Endodermal cell (in vitro differentiated cells): ENCODE measurements around the gene KDM1A. TPM values are rescaled to one million over a fixed set of nuclear protein-coding genes. Genes with fewer than 3 reads are reported as not detected.

Experiments used
- DNase-seq: peaks from one replicate; pipeline ENCODE4 v3.0.0-alpha.2; 2017
- H3K27ac ChIP-seq: 2 replicates; pipeline ENCODE4 v1.5.1; 2013; ENCODE audit warnings: mild to moderate bottlenecking, low read depth, low read length, moderate library complexity
- H3K27me3 ChIP-seq: 2 replicates; pipeline ENCODE4 v1.6.1; 2013; ENCODE audit warnings: mild to moderate bottlenecking, low read length, moderate library complexity; ENCODE audit not compliant: insufficient read depth, control insufficient read depth, poor library complexity, severe bottlenecking
- H3K36me3 ChIP-seq: 2 replicates; pipeline ENCODE4 v1.7.0; 2013; ENCODE audit warnings: mild to moderate bottlenecking, low read length, moderate library complexity; ENCODE audit not compliant: control insufficient read depth, insufficient read depth
- H3K4me1 ChIP-seq: one replicate; pipeline ENCODE4 v1.7.0; 2013; ENCODE audit warnings: low read length; ENCODE audit not compliant: control insufficient read depth, insufficient read depth
- H3K4me3 ChIP-seq: 2 replicates; pipeline ENCODE4 v1.5.1; 2013; ENCODE audit warnings: mild to moderate bottlenecking, low read length, moderate library complexity
- H3K9ac ChIP-seq: 2 replicates; pipeline ENCODE4 v1.6.1; 2013; ENCODE audit warnings: mild to moderate bottlenecking, low read length, moderate library complexity; ENCODE audit not compliant: poor library complexity, severe bottlenecking; ENCODE audit errors: extremely low read depth
- H3K9me3 ChIP-seq: 2 replicates; pipeline ENCODE4 v1.6.1; 2013; ENCODE audit warnings: mild to moderate bottlenecking, low read length, moderate library complexity; ENCODE audit not compliant: control insufficient read depth
- H3K27ac Mint-ChIP-seq: 2 replicates; pipeline ENCODE4 v1.8.0; 2020; ENCODE audit warnings: mixed read lengths
- H3K27me3 Mint-ChIP-seq: 2 replicates; pipeline ENCODE4 v1.8.0; 2021; ENCODE audit warnings: mild to moderate bottlenecking, mixed read lengths; ENCODE audit not compliant: insufficient read depth
- H3K36me3 Mint-ChIP-seq: 2 replicates; pipeline ENCODE4 v1.8.0; 2020; ENCODE audit warnings: low read depth, mixed read lengths
- H3K4me1 Mint-ChIP-seq: 2 replicates; pipeline ENCODE4 v1.8.0; 2020; ENCODE audit warnings: mixed read lengths
- H3K4me3 Mint-ChIP-seq: 2 replicates; pipeline ENCODE4 v1.8.0; 2020; ENCODE audit warnings: mild to moderate bottlenecking, moderate library complexity, mixed read lengths
- H3K9me3 Mint-ChIP-seq: 2 replicates; pipeline ENCODE4 v1.8.0; 2020; ENCODE audit warnings: mild to moderate bottlenecking, mixed read lengths
- WGBS, 2 experiments: methylation state at CpG; one replicate each; pipeline versions ENCODE4 v1.1.5 to v1.1.7; 2013; ENCODE audit warnings: missing lambda C conversion rate in 2 of 2, mixed read lengths in 1 of 2; ENCODE audit not compliant: insufficient coverage in 1 of 2, insufficient read length in 1 of 2; 5-methylcytosine and 5-hydroxymethylcytosine counted together
- long read RNA-seq, 4 experiments: library from polyadenylated mRNA in 2 of 4; library from RNA in 1 of 4; library from capped mRNA in 1 of 4; stranded (forward) in 3 of 4; unstranded in 1 of 4; transcript quantifications; one replicate each; pipeline ENCODE4 v2.0.0, GENCODE V29; 2020 to 2021; ENCODE audit warnings: inconsistent platforms in 1 of 4
- polyA plus RNA-seq, 2 experiments: library from polyadenylated mRNA; stranded (reverse); fragments of 50-300 nt; gene quantifications; one replicate each; pipeline ENCODE4 v1.2.3, GENCODE V29; 2013
- total RNA-seq, 2 donors: library from RNA; stranded (reverse); fragmentation: NEBNext Ultra II Directional in 1 of 2; extraction: Animal tissue kit (Norgen Biotek cat#: 25700) in 1 of 2; gene quantifications; 2 replicates in 1 of 2; 3 replicates in 1 of 2; pipeline ENCODE4 v1.2.1, GENCODE V29; 2021
- TF ChIP-seq, protein P1 (sequence below): fragments of 200-600 bp; sonication (generic); conservative IDR thresholded peaks from 2 replicates; pipeline ENCODE4 v1.5.0; 2021; ENCODE audit warnings: antibody characterized with exemption, mild to moderate bottlenecking

KDM1A gene
- total RNA-seq, result 100 to 1,000 TPM; 153 to 204 TPM
- 217 TPM for polyA plus RNA-seq (2013, experiment 1 of 2)
- polyA plus RNA-seq (2013, experiment 2 of 2), result 214 TPM
- long read RNA-seq, experiment 1, transcript KDM1A-206 (1 exons, 2,810 nt), result minor isoform, 8 of 96 reads
- long read RNA-seq, experiment 1, transcript KDM1A-201 (19 exons, 3,033 nt), result major isoform, 21 of 96 reads
- long read RNA-seq, experiment 1, partial matches to known transcripts, result 36 of 96 reads
- long read RNA-seq, experiment 1, other reads (novel, unspliced or antisense), result 31 of 96 reads
- long read RNA-seq, experiment 2, transcript KDM1A-201 (19 exons, 3,033 nt), result major isoform, 395 of 836 reads
- long read RNA-seq, experiment 2, transcript KDM1A-203 (19 exons, 3,039 nt), result minor isoform, 7 of 836 reads
- long read RNA-seq, experiment 2, partial matches to known transcripts, result 43 of 836 reads
- long read RNA-seq, experiment 2, other reads (novel, unspliced or antisense), result 390 of 836 reads
- long read RNA-seq, experiment 3, partial matches to known transcripts, result 17 of 26 reads
- long read RNA-seq, experiment 3, other reads (novel, unspliced or antisense), result 5 of 26 reads
- long read RNA-seq, experiment 4, partial matches to known transcripts, result 62 of 65 reads
- long read RNA-seq, experiment 4, other reads (novel, unspliced or antisense), result 3 of 65 reads

DNA sequence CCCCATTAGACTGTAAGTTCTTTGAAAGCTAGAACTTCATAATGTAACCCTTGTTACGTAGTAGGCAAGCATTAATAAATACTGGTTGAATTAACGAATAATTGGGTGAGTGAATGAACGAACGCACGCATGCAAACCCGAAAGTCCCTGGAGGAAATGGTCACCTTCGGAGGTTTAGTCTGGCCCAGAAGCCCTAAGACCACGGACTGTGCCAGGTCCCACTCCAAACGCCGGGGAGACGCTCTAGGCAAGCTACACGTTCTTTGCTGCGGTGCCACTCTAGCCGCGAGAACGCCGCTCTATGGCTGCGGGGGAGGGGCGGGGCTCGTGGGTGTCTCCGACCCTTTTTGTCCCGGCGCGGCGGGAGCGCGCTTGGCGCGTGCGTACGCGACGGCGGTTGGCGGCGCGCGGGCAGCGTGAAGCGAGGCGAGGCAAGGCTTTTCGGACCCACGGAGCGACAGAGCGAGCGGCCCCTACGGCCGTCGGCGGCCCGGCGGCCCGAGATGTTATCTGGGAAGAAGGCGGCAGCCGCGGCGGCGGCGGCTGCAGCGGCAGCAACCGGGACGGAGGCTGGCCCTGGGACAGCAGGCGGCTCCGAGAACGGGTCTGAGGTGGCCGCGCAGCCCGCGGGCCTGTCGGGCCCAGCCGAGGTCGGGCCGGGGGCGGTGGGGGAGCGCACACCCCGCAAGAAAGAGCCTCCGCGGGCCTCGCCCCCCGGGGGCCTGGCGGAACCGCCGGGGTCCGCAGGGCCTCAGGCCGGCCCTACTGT is at the start of gene KDM1A:
KDM1A (plus strand) TSS at position 375 of the 769 bp plus-strand sequence; CDS start at position 504, 129 bp downstream.
- 1 to 5% methylated on average over 13 to 85 of the region's 85 CpGs for WGBS, 2 experiments
- Mint-ChIP-seq H3K9me3 (peaks cover 26% of the 10 kb centered on the region), H3K27ac (peak within 1 kb of the TSS; percentile 99), H3K4me1 (peaks cover 2% of the 10 kb centered on the region), H3K4me3 (peak within 1 kb of the TSS; percentile 92), H3K27me3 (no peaks in the 10 kb centered on the region), H3K36me3 (peaks cover 20% of the 10 kb centered on the region)
- H3K4me1 ChIP-seq, result no peaks in the 10 kb centered on the region
- H3K9ac ChIP-seq, result peak within 1 kb of the TSS; percentile 97
- H3K27me3 ChIP-seq, result no peaks in the 10 kb centered on the region
- TF ChIP-seq, protein P1, sequence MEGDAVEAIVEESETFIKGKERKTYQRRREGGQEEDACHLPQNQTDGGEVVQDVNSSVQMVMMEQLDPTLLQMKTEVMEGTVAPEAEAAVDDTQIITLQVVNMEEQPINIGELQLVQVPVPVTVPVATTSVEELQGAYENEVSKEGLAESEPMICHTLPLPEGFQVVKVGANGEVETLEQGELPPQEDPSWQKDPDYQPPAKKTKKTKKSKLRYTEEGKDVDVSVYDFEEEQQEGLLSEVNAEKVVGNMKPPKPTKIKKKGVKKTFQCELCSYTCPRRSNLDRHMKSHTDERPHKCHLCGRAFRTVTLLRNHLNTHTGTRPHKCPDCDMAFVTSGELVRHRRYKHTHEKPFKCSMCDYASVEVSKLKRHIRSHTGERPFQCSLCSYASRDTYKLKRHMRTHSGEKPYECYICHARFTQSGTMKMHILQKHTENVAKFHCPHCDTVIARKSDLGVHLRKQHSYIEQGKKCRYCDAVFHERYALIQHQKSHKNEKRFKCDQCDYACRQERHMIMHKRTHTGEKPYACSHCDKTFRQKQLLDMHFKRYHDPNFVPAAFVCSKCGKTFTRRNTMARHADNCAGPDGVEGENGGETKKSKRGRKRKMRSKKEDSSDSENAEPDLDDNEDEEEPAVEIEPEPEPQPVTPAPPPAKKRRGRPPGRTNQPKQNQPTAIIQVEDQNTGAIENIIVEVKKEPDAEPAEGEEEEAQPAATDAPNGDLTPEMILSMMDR, result peak; percentile 49
- peaks cover 6% of the 10 kb centered on the region for H3K36me3 ChIP-seq
- H3K4me3 ChIP-seq, result peak within 1 kb of the TSS; percentile 91
- peak within 1 kb of the TSS; percentile 96 for H3K27ac ChIP-seq
- H3K9me3 ChIP-seq, result peaks cover 29% of the 10 kb centered on the region
- peak; percentile 99 for DNase-seq

DNA sequence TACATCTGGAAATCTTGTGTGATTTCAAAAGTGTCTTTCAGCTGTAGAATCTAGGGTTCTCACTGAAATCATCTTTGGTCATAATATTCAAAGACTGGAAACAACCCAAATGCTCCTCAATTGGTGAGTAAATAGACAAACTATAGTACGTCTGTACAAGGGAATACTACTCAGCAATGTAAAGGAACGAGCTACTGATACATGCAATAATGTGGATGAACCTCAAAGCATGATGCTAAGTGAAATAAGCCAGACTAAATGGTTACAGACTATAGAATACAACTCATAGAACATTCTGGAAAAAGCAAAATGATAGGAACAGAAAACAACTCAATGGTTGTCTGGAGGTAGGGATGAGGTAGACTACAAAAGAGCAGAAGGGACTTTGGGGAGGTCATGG is 49.2 kb upstream of the KDM1A start:
- TF ChIP-seq, protein P1, result no peak
- Mint-ChIP-seq H3K9me3 (peaks cover 7% of the 10 kb centered on the region), H3K4me1 (peaks cover 11% of the 10 kb centered on the region)

DNA sequence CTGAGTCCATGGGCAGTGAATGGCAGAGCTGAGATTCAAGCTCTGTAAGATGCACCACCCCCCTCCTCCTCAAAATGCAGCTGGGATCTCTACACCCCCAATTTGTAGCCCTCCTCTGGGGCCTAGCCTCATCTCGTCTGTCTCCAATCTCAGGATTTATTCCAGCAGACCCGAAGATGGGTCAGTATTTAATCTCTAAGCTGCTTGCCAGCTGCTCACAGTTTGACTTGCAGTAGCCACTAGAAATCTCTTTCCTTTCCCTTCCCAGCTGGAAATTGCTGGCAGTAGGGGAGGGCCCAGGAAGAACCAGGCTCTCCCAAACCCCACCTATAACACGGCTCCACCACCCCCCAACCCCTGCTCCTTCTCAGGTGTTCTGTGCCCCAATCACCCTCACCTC is 48.1 kb upstream of the KDM1A start:
- peak; percentile 13 for DNase-seq
- peaks cover 6% of the 10 kb centered on the region for H3K4me1 ChIP-seq
- H3K36me3 ChIP-seq, result no peaks in the 10 kb centered on the region
- H3K4me1 Mint-ChIP-seq, result peaks cover 15% of the 10 kb centered on the region
- H3K27me3 Mint-ChIP-seq, result peaks cover 26% of the 10 kb centered on the region
- H3K4me3 Mint-ChIP-seq, result no peak overlapping the region
- TF ChIP-seq, protein P1, result no peak
- H3K9ac ChIP-seq, result no peak overlapping the region
- H3K36me3 Mint-ChIP-seq, result no peaks in the 10 kb centered on the region
- WGBS, 2 experiments, result 72 to 100% methylated on average over 2 to 3 of the region's 3 CpGs
- peaks cover 25% of the 10 kb centered on the region for H3K27me3 ChIP-seq
- peaks cover 7% of the 10 kb centered on the region for H3K9me3 Mint-ChIP-seq
- H3K9me3 ChIP-seq, result no peaks in the 10 kb centered on the region
- H3K4me3 ChIP-seq, result no peak overlapping the region
- no peak overlapping the region for H3K27ac Mint-ChIP-seq
- H3K27ac ChIP-seq, result peak overlapping the region; percentile 41

More for the DNA sequence above, 49.2 kb upstream of the KDM1A start:
- no peak overlapping the region for H3K4me3 Mint-ChIP-seq
- Histone ChIP-seq H3K9me3 (no peaks in the 10 kb centered on the region), H3K9ac (no peak overlapping the region), H3K27me3 (peaks cover 25% of the 10 kb centered on the region), H3K27ac (no peak overlapping the region), H3K36me3 (no peaks in the 10 kb centered on the region), H3K4me1 (peaks cover 6% of the 10 kb centered on the region), H3K4me3 (no peak overlapping the region)
- DNase-seq, result no peak
- 92 to 95% methylated on average over 2 of the region's 2 CpGs for WGBS, 2 experiments
- peaks cover 26% of the 10 kb centered on the region for H3K27me3 Mint-ChIP-seq
- no peaks in the 10 kb centered on the region for H3K36me3 Mint-ChIP-seq
- H3K27ac Mint-ChIP-seq, result no peak overlapping the region
